ENCODE measurements around the gene TULP3. TPM values are rescaled to one million over a fixed set of nuclear protein-coding genes. Genes with fewer than 3 reads are reported as not detected.
A peak's percentile ranks its signal among the peaks of the same experiment; 100 is the strongest.

TULP3 gene
- total RNA-seq, 1 donor from 2014 or later, result 35.0 TPM

- peak; percentile 59 for DNase-seq (ENCODE audit: low read depth)
Measured at GRCh38 chr12:2963760-2964292, 73.1 kb downstream of the TULP3 start.

- peak; percentile 47 for DNase-seq (ENCODE audit: low read depth)
Measured at GRCh38 chr12:2967651-2968050, 77.0 kb downstream of the TULP3 start.

GRCh38 chr12:2970744-2971143 lies 80.1 kb downstream of the TULP3 start:
- DNase-seq (ENCODE audit: low read depth), result no peak

GRCh38 chr12:2973566-2973965 lies 82.9 kb downstream of the TULP3 start:
- DNase-seq (ENCODE audit: low read depth), result peak; percentile 73

GRCh38 chr12:2974560-2974971 lies 83.9 kb downstream of the TULP3 start:
- peak; percentile 97 for DNase-seq (ENCODE audit: low read depth)

GRCh38 chr12:2976581-2976996 lies 85.9 kb downstream of the TULP3 start:
- DNase-seq (ENCODE audit: low read depth), result peak; percentile 59

GRCh38 chr12:2977776-2978175 lies 87.1 kb downstream of the TULP3 start:
- DNase-seq (ENCODE audit: low read depth), result no peak

GRCh38 chr12:2979806-2980205 lies 89.1 kb downstream of the TULP3 start:
- DNase-seq (ENCODE audit: low read depth), result no peak

- peak; percentile 72 for DNase-seq (ENCODE audit: low read depth)
Measured at GRCh38 chr12:2980630-2981029, 89.9 kb downstream of the TULP3 start.

- peak; percentile 97 for DNase-seq (ENCODE audit: low read depth)
Measured at GRCh38 chr12:2982361-2982760, 91.7 kb downstream of the TULP3 start.

- DNase-seq (ENCODE audit: low read depth), result no peak
Measured at GRCh38 chr12:2984249-2984648, 93.6 kb downstream of the TULP3 start.

- DNase-seq (ENCODE audit: low read depth), result no peak
Measured at GRCh38 chr12:2984698-2985097, 94.0 kb downstream of the TULP3 start.

- no peak for DNase-seq (ENCODE audit: low read depth)
Measured at GRCh38 chr12:2986876-2987275, 96.2 kb downstream of the TULP3 start.

GRCh38 chr12:2988494-2988893 lies 97.8 kb downstream of the TULP3 start:
- no peak for DNase-seq (ENCODE audit: low read depth)

Other genes with a start within 250 kb of the TULP3 start
- gene FKBP4, start 95.9 kb upstream of the TULP3 start, total RNA-seq, result 56.4 and 60.6 TPM in 2 replicates
- gene ITFG2, start 78.2 kb upstream of the TULP3 start, total RNA-seq, result 14.0 and 16.3 TPM in 2 replicates
- 0.64 and 2.1 TPM in 2 replicates for gene NRIP2, start 55.9 kb upstream of the TULP3 start, total RNA-seq
- not detected in 2 replicates for gene TEX52, start 33.9 kb upstream of the TULP3 start, total RNA-seq
- 0.94 and 1.3 TPM in 2 replicates for gene FOXM1, start 13.7 kb upstream of the TULP3 start, total RNA-seq
- 23.2 and 24.3 TPM in 2 replicates for gene RHNO1, start 13.7 kb upstream of the TULP3 start, total RNA-seq
- gene TEAD4, start 68.5 kb downstream of the TULP3 start, total RNA-seq, result 328 and 451 TPM in 2 replicates
- gene TSPAN9, start 186.5 kb downstream of the TULP3 start, total RNA-seq, result 238 and 379 TPM in 2 replicates

Measured in myocyte (in vitro differentiated cells).